Measurements from ENCODE around the gene CFAP74. TPM values are rescaled to one million over a fixed set of nuclear protein-coding genes. Genes with fewer than 3 reads are reported as not detected.

The CFAP74 gene
- total RNA-seq, 1 experiment from 2014 or later: not detected

DNA sequence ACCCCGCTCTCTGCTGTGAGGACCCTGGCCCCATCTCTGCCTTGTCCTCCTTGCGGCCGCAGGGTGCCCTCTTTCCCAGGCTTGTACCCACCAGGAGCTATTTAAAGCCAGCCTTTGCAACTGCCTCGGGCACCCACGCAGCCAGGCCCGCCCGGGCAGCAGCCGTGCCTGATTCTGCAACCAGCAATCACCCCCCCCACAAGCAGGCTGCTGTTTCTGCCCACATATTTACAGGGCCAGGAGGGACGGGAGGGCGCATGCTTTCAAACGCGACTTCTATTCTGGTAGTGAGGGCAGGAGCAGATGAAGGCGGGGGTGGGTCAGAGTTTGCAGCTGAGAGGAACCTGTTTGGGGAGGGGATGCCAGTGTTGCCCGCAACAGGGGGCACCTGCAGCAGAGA is 29.2 kb upstream of the CFAP74 start:
- no peak for DNase-seq
- no peaks in the 10 kb centered on the region for H3K27me3 ChIP-seq (ENCODE audit: low read length)
- no peaks in the 10 kb centered on the region for H3K36me3 ChIP-seq (ENCODE audit: insufficient read depth, low read length)
- no peaks in the 10 kb centered on the region for H3K79me2 ChIP-seq (ENCODE audit: low read length)
- H4K20me1 ChIP-seq (ENCODE audit: insufficient read depth, low read depth, low read length): no peaks in the 10 kb centered on the region
- H3K27ac ChIP-seq (ENCODE audit: low read length): no peak overlapping the region
- H3K4me3 ChIP-seq (ENCODE audit: low read length): no peak overlapping the region
- no peaks in the 10 kb centered on the region for H3K9me2 ChIP-seq (replicated peaks; ENCODE audit: insufficient read depth, low read length)
- H2AFZ ChIP-seq (ENCODE audit: low read length): no peak overlapping the region
- no peak overlapping the region for H3K4me2 ChIP-seq (ENCODE audit: low read depth, low read length, poor library complexity, severe bottlenecking)
- H3K4me1 ChIP-seq (ENCODE audit: low read length): no peaks in the 10 kb centered on the region
- no peak overlapping the region for H3K9ac ChIP-seq (ENCODE audit: low read length)
- no peaks in the 10 kb centered on the region for H3K9me3 ChIP-seq (ENCODE audit: low read length)

DNA sequence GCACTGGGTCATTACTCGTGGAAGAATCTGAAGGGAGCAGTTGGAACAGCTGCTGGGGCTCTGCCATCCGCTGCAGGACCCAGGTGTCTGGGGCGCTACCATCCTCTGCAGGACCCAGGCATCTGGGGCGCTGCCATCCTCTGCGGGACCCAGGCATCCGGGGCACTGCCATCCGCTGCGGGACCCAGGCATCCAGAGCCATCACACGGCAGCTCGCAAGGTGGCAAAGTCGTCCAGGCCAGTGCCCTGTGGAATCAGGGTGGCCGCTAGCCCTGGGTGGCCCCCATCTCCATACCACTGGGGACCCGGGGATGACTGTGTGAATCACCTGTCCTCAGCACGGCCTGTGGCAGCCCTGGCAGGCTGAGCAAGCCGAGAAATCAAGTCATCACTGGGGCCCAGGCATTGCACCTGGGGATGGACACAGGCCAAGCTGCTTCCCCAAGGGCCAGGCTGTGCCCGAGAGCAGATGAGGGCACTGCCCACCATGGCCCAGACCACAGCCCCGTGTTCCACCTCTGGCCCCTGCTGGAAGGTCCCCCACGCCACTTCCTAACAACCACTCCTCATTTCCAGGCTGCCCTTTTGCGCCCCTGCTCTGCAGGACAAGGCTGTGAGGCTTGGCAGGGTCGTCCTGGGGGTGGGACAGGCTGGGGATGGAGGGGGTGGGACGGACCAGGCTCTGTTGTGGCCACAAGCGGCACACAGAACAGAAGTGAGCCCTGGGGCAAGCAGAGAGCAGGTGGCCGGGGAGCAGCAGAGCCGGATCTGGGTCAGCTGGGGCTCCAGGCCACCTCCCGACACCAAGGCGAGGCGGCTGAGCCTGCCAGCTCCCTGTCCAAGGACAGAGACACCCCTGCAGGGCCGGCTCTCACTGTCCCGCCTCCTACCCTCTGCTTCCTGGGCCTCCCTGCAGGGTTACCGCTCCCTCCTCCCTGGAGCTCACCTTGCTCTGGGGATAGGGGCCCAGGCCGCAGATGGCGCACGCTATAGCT is 28.3 kb upstream of the CFAP74 start:
- no peak overlapping the region for H3K4me2 ChIP-seq (ENCODE audit: low read depth, low read length, poor library complexity, severe bottlenecking)
- no peaks in the 10 kb centered on the region for H3K36me3 ChIP-seq (ENCODE audit: insufficient read depth, low read length)
- H3K9ac ChIP-seq (ENCODE audit: low read length): no peak overlapping the region
- H2AFZ ChIP-seq (ENCODE audit: low read length): no peak overlapping the region
- H3K4me1 ChIP-seq (ENCODE audit: low read length): no peaks in the 10 kb centered on the region
- no peak overlapping the region for H3K4me3 ChIP-seq (ENCODE audit: low read length)
- no peak for DNase-seq
- no peaks in the 10 kb centered on the region for H3K79me2 ChIP-seq (ENCODE audit: low read length)
- no peaks in the 10 kb centered on the region for H3K9me2 ChIP-seq (replicated peaks; ENCODE audit: insufficient read depth, low read length)
- H3K27ac ChIP-seq (ENCODE audit: low read length): no peak overlapping the region
- H3K27me3 ChIP-seq (ENCODE audit: low read length): no peaks in the 10 kb centered on the region
- no peaks in the 10 kb centered on the region for H3K9me3 ChIP-seq (ENCODE audit: low read length)
- H4K20me1 ChIP-seq (ENCODE audit: insufficient read depth, low read depth, low read length): no peaks in the 10 kb centered on the region

DNA sequence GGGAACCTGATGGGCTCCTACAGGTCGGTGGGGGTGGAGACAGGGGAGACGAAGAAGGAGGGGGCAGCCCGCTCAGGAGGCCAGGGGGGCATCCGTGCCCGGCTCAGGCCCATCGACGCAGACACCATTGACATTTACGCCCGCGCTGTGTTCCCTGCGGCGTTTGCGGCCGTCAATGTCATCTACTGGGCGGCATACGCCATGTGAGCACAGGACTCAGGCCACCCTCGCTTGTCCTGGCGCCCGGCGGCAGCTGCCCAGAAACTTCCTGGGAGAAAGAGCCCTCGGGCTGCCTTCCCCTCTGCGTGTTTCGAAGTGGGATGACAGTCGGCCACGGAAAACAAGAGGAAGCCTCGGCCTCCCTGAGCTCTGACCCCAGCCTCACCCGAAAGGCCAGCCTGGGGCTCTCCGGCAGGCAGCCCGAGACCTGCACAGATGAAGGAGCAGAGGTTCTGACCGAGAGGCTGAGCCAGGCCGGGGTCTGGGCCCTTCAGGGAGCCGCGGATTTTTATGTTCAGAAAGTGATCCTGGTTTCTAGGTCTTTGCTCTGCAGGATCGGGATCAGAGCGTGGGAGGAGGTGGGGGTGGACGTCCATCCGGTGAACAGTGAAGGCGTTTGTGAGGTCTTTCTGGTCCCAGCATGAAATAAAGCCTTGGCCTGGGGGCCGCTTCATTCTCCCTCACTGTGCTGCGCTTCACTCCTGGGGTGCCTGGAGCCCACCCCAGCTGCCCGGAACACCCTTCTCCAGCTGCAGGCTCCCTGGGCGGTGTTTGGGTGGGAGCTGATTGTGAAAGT is 26.7 kb upstream of the CFAP74 start:
- Histone ChIP-seq H3K4me2 (ENCODE audit: low read depth, low read length, poor library complexity, severe bottlenecking) (no peak overlapping the region), H3K36me3 (ENCODE audit: insufficient read depth, low read length) (no peaks in the 10 kb centered on the region), H3K9me2 (replicated peaks; ENCODE audit: insufficient read depth, low read length) (no peaks in the 10 kb centered on the region)

DNA sequence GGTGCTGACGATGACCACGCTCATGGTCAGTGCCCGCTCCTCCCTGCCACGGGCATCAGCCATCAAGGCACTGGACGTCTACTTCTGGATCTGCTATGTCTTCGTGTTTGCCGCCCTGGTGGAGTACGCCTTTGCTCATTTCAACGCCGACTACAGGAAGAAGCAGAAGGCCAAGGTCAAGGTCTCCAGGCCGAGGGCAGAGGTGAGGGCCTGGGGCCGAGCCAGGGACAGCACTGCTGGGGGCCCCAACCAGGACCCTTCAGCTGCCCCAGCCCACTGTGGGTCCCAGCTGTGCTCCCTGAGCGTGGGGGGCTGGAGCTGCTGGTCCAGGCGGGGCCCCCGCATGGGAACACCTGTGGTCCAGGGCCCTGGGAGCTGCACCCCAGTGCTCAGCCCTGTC is 26.0 kb upstream of the CFAP74 start:
- Histone ChIP-seq H3K27ac (ENCODE audit: low read length) (no peak overlapping the region), H2AFZ (ENCODE audit: low read length) (no peak overlapping the region), H3K79me2 (ENCODE audit: low read length) (no peaks in the 10 kb centered on the region), H3K27me3 (ENCODE audit: low read length) (no peaks in the 10 kb centered on the region), H3K4me2 (ENCODE audit: low read depth, low read length, poor library complexity, severe bottlenecking) (no peak overlapping the region), H4K20me1 (ENCODE audit: insufficient read depth, low read depth, low read length) (no peaks in the 10 kb centered on the region), H3K9me3 (ENCODE audit: low read length) (no peaks in the 10 kb centered on the region), H3K9ac (ENCODE audit: low read length) (no peak overlapping the region), H3K4me3 (ENCODE audit: low read length) (no peak overlapping the region), H3K9me2 (replicated peaks; ENCODE audit: insufficient read depth, low read length) (no peaks in the 10 kb centered on the region), H3K4me1 (ENCODE audit: low read length) (no peaks in the 10 kb centered on the region), H3K36me3 (ENCODE audit: insufficient read depth, low read length) (no peaks in the 10 kb centered on the region)
- no peak for DNase-seq

More for the DNA sequence above, 26.7 kb upstream of the CFAP74 start:
- no peak for DNase-seq
- Histone ChIP-seq H3K4me1 (ENCODE audit: low read length) (no peaks in the 10 kb centered on the region), H3K27me3 (ENCODE audit: low read length) (no peaks in the 10 kb centered on the region), H3K4me3 (ENCODE audit: low read length) (no peak overlapping the region), H2AFZ (ENCODE audit: low read length) (no peak overlapping the region), H3K27ac (ENCODE audit: low read length) (no peak overlapping the region), H3K9me3 (ENCODE audit: low read length) (no peaks in the 10 kb centered on the region), H3K79me2 (ENCODE audit: low read length) (no peaks in the 10 kb centered on the region), H3K9ac (ENCODE audit: low read length) (no peak overlapping the region), H4K20me1 (ENCODE audit: insufficient read depth, low read depth, low read length) (no peaks in the 10 kb centered on the region)

DNA sequence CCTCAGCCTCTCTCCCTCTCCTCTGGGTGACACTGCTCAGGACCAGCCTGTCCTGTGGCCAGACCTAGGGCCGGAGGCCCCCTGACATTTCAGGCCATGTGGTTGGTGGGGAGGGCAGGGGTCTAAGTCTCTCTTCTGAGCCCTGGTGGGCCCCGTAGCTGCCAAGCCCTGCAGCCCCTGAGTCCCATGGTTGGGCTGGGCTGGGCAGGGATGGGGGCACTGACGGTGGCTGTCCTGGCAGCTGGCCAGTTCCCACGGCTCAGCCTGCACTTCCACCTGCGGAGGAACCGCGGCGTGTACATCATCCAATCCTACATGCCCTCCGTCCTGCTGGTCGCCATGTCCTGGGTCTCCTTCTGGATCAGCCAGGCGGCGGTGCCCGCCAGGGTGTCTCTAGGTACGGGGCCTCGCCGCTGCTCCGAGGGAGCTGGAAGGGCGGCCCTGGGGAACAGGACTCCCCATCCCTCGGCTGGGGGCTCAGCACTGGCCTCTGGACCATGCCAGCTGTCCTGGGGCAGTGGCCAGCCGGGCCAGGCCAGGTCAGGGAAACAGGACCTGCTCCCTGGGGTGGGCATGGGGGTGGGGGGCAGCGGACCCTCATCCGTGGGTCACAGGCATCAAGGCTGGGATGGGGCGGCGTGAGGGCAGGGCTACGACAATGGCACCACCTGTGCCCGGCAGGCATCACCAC is 25.4 kb upstream of the CFAP74 start:
- no peak overlapping the region for H3K4me2 ChIP-seq (ENCODE audit: low read depth, low read length, poor library complexity, severe bottlenecking)

DNA sequence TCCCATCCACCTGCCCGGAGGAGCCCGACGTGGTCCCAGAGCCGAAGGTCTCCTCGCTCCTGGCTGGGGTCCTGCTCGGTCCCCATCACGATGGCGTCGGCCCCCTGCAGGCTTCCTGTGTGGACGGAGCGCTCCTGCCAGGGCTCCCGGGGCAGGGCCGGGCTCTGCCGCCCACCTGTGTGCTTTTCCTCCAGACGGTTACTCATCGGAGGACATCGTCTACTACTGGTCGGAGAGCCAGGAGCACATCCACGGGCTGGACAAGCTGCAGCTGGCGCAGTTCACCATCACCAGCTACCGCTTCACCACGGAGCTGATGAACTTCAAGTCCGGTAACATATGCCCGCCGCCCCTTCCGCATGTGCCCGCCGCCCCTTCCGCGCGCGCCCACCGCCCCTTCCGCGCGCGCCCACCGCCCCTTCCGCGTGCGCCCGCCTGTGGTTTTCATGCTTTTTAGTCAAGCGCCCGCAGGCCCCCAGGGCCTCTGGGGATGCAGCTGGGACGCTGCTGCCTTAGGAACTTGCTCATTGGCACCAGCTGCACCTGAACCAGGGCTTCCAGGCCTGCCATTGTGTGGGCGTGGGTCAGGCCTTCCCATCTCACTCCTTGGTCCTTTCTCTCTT is 24.5 kb upstream of the CFAP74 start:
- Histone ChIP-seq H3K4me2 (ENCODE audit: low read depth, low read length, poor library complexity, severe bottlenecking) (no peak overlapping the region), H3K27ac (ENCODE audit: low read length) (no peak overlapping the region), H3K79me2 (ENCODE audit: low read length) (no peaks in the 10 kb centered on the region), H4K20me1 (ENCODE audit: insufficient read depth, low read depth, low read length) (no peaks in the 10 kb centered on the region), H3K9ac (ENCODE audit: low read length) (no peak overlapping the region), H3K36me3 (ENCODE audit: insufficient read depth, low read length) (no peaks in the 10 kb centered on the region), H3K9me3 (ENCODE audit: low read length) (no peaks in the 10 kb centered on the region), H3K27me3 (ENCODE audit: low read length) (no peaks in the 10 kb centered on the region), H3K4me1 (ENCODE audit: low read length) (no peaks in the 10 kb centered on the region), H3K9me2 (replicated peaks; ENCODE audit: insufficient read depth, low read length) (no peaks in the 10 kb centered on the region), H2AFZ (ENCODE audit: low read length) (no peak overlapping the region), H3K4me3 (ENCODE audit: low read length) (no peak overlapping the region)
- no peak for DNase-seq

More for the DNA sequence above, 25.4 kb upstream of the CFAP74 start:
- Histone ChIP-seq H3K36me3 (ENCODE audit: insufficient read depth, low read length) (no peaks in the 10 kb centered on the region), H3K79me2 (ENCODE audit: low read length) (no peaks in the 10 kb centered on the region), H3K9me3 (ENCODE audit: low read length) (no peaks in the 10 kb centered on the region), H4K20me1 (ENCODE audit: insufficient read depth, low read depth, low read length) (no peaks in the 10 kb centered on the region), H3K4me1 (ENCODE audit: low read length) (no peaks in the 10 kb centered on the region), H3K4me3 (ENCODE audit: low read length) (no peak overlapping the region), H3K9ac (ENCODE audit: low read length) (no peak overlapping the region), H3K9me2 (replicated peaks; ENCODE audit: insufficient read depth, low read length) (no peaks in the 10 kb centered on the region), H2AFZ (ENCODE audit: low read length) (no peak overlapping the region), H3K27ac (ENCODE audit: low read length) (no peak overlapping the region), H3K27me3 (ENCODE audit: low read length) (no peaks in the 10 kb centered on the region)
- DNase-seq: no peak

DNA sequence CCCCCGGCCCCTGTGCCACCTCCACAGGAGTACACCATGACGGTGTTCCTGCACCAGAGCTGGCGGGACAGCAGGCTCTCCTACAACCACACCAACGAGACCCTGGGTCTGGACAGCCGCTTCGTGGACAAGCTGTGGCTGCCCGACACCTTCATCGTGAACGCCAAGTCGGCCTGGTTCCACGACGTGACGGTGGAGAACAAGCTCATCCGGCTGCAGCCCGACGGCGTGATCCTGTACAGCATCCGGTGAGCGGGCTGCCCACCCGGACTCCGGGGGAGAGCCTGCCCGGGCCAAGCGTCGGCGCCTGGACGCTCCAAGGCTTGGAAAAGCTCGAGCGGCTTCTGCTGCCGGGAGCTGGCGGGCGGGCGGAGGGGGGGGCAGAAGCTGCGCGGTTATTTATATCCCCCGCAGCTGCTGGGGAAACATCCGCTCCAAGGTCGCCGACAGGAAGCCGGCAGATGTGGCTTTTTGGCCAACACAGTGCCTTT is 21.9 kb upstream of the CFAP74 start:
- DNase-seq: no peak
- H3K9ac ChIP-seq (ENCODE audit: low read length): no peak overlapping the region
- H3K9me2 ChIP-seq (replicated peaks; ENCODE audit: insufficient read depth, low read length): no peaks in the 10 kb centered on the region
- no peaks in the 10 kb centered on the region for H3K9me3 ChIP-seq (ENCODE audit: low read length)
- H3K4me2 ChIP-seq (ENCODE audit: low read depth, low read length, poor library complexity, severe bottlenecking): no peak overlapping the region
- H3K27me3 ChIP-seq (ENCODE audit: low read length): no peaks in the 10 kb centered on the region
- no peaks in the 10 kb centered on the region for H3K36me3 ChIP-seq (ENCODE audit: insufficient read depth, low read length)
- H2AFZ ChIP-seq (ENCODE audit: low read length): no peak overlapping the region
- H3K27ac ChIP-seq (ENCODE audit: low read length): no peak overlapping the region
- H3K4me1 ChIP-seq (ENCODE audit: low read length): peaks cover 7% of the 10 kb centered on the region
- H3K79me2 ChIP-seq (ENCODE audit: low read length): no peaks in the 10 kb centered on the region
- no peak overlapping the region for H3K4me3 ChIP-seq (ENCODE audit: low read length)
- no peaks in the 10 kb centered on the region for H4K20me1 ChIP-seq (ENCODE audit: insufficient read depth, low read depth, low read length)

All from Karpas-422 (cell line).